Measurements from ENCODE around the gene MAPK8IP1. TPM values are rescaled to one million over a fixed set of nuclear protein-coding genes. Genes with fewer than 3 reads are reported as not detected.

Gene MAPK8IP1
- total RNA-seq, 2 experiments from 2014 or later: 0.91 to 1.0 TPM

DNA sequence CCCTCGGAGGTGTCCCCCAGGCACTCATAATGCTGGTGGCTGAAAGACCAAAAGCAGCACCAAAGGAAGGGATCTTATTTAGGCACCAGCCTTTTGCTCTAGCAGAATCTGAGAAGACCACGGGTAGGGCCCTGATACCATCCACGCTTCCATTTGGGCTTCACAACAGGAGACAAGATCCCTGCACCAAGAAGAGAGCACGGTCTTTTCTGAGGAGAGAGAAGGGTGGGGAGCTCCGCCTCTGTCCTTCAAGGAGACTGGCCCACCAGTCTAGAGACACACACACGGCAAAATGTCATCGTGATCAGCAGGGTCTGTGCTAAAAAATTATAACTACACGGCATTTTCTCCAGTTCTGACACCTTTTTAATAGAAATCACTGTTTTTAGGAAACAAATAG lies 46.8 kb downstream of the MAPK8IP1 start:
- ChIA-PET POLR2A (no interaction called here), CTCF (no interaction called here)

GRCh38 chr11:45933131-45933831 lies 47.8 kb downstream of the MAPK8IP1 start:
- ChIA-PET POLR2A (no interaction called here), CTCF (no interaction called here)

- POLR2A ChIA-PET: no interaction called here
- CTCF ChIA-PET: no interaction called here
Observed at GRCh38 chr11:45933846-45934579, 48.6 kb downstream of the MAPK8IP1 start.

- CTCF ChIA-PET: no interaction called here
- POLR2A ChIA-PET: no interaction called here
Observed at GRCh38 chr11:45934580-45935318, 49.3 kb downstream of the MAPK8IP1 start.

GRCh38 chr11:45935349-45936064 lies 50.1 kb downstream of the MAPK8IP1 start:
- CTCF ChIA-PET: no interaction called here
- POLR2A ChIA-PET: interaction anchor here (0.6 kb wide), 1 partner anchor 16 kb away, joined by 3 read pairs; no protein-coding TSS in a partner anchor

DNA sequence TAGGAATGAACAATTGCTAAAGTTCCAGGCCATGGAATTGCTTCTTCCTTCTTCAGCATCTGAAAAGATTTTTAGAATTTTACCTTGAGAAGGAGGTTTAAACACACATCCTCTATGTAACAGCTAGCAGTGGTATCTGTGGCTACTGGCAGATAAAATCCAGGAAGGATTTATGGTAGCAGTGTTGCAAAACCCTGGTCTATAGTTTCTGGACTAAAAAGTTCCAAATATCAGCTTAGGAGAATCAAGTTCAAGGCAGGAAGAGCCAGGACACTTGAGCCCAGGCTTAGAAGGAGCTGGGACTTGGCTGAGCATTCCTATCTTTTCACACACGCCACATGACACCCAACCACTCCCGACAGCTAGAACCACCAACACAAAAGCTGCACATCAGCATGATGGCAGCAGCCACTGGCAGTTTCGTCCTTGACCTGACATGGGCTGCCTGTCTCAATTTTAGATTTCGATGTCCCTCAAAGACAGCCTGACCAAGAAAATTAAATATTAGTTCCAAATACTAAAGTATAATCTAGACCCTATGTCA lies 51.1 kb downstream of the MAPK8IP1 start:
- ChIA-PET POLR2A (no interaction called here), CTCF (interaction anchor here (0.5 to 0.8 kb wide), 2 partner anchors 19 to 369 kb away, joined by 4 read pairs; partner anchors contain the start of gene PEX16)

- ChIA-PET CTCF (no interaction called here), POLR2A (no interaction called here)
Observed at GRCh38 chr11:45937916-45938315, 52.5 kb downstream of the MAPK8IP1 start.

GRCh38 chr11:45939836-45940235 lies 54.4 kb downstream of the MAPK8IP1 start:
- CTCF ChIA-PET: interaction anchor here (0.6 kb wide), 1 partner anchor 22 kb away, joined by 4 read pairs; no protein-coding TSS in a partner anchor
- POLR2A ChIA-PET: interaction anchor here (0.6 kb wide), 3 partner anchors 14 to 648 kb away, joined by 3 to 5 read pairs (median 5); no protein-coding TSS in a partner anchor

- ChIA-PET POLR2A (interaction anchor here (0.6 kb wide), 1 partner anchor 179 kb away, joined by 4 read pairs; no protein-coding TSS in a partner anchor), CTCF (no interaction called here)
Observed at GRCh38 chr11:45941285-45941684, 55.8 kb downstream of the MAPK8IP1 start.

GRCh38 chr11:45942381-45942780 lies 56.9 kb downstream of the MAPK8IP1 start:
- CTCF ChIA-PET: no interaction called here

DNA sequence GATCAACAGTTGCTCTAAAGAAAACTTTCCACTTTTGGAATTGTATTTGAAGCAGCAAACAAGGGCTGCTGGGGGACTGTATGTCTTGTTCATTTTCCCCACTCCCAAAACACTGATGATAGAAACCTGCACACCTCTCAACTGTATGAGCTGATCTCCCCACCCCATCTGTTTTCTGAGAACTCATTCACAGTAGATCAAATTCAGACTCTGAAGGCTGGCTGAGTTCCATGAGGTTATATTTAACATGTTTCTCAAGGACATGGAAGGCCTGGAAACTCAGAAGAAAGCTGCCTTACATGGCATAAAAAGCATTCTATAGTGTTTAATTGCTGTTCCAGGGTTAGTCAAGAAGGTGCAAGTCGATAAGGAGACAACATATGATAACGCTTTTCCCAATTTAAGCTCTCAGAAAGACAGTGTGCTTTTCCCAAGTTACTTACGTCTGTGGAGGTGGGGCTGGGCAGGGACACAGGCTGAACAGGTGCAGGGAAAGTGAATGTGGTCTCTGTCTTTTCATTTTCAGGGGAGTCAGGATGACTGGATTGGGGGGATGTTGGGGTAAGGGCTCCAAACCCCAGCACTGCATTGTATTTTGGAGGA lies 60.0 kb downstream of the MAPK8IP1 start:
- POLR2A ChIA-PET: no interaction called here

More at GRCh38 chr11:45942381-45942780, 56.9 kb downstream of the MAPK8IP1 start:
- POLR2A ChIA-PET: no interaction called here

GRCh38 chr11:45947885-45948284 lies 62.4 kb downstream of the MAPK8IP1 start:
- POLR2A ChIA-PET: no interaction called here
- CTCF ChIA-PET: no interaction called here

More for the DNA sequence above, 60.0 kb downstream of the MAPK8IP1 start:
- CTCF ChIA-PET: no interaction called here

- CTCF ChIA-PET: no interaction called here
- POLR2A ChIA-PET: no interaction called here
Observed at GRCh38 chr11:45948356-45948755, 62.9 kb downstream of the MAPK8IP1 start.

DNA sequence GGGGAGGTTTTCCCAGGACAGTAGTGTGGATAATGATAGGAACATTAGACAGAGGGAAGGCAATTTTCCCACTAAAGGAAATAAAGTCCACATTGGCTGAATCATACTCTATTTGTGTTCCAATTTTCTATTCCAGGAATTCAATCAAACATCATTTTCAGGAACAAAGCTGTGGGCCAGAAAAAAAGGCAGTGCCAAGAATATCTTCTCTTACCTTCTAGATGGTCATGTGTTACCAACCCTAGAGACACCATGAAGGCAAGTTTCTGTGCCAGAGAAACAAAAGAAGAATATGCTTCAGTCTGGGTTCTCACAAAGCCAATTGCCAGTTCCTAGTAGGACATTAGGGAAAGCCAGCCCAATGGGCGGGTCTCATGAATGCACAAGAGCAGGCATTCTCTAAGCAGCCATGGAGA lies 64.5 kb downstream of the MAPK8IP1 start:
- CTCF ChIA-PET: interaction anchor here (0.7 kb wide), 1 partner anchor 34 kb away, joined by 3 read pairs; no protein-coding TSS in a partner anchor
- POLR2A ChIA-PET: no interaction called here

Other genes with a start within 250 kb of the MAPK8IP1 start
- under 1 TPM; 0.63 to 0.80 TPM for gene CHST1, start 220.0 kb upstream of the MAPK8IP1 start, total RNA-seq
- 10 to 100 TPM; 14.5 to 16.3 TPM for gene SLC35C1, start 80.5 kb upstream of the MAPK8IP1 start, total RNA-seq
- gene CRY2, start 38.2 kb upstream of the MAPK8IP1 start, total RNA-seq: 10 to 100 TPM; 14.3 to 14.7 TPM
- gene FREY1, start 21.6 kb downstream of the MAPK8IP1 start, total RNA-seq: 1 to 10 TPM; 1.1 to 1.2 TPM
- gene PEX16, start 32.2 kb downstream of the MAPK8IP1 start, total RNA-seq: 10 to 100 TPM; 32.1 to 35.3 TPM
- gene LARGE2, start 37.0 kb downstream of the MAPK8IP1 start, total RNA-seq: 1 to 10 TPM; 2.4 to 2.9 TPM
- 10 to 100 TPM; 28.2 to 30.6 TPM for gene PHF21A, start 235.8 kb downstream of the MAPK8IP1 start, total RNA-seq

Measured in activated CD8-positive, alpha-beta memory T cell treated with anti-CD3 and anti-CD28 coated beads for 36 hours (primary cell).